ENCODE data around the gene MTHFD1L. TPM values are rescaled to one million over a fixed set of nuclear protein-coding genes. Genes with fewer than 3 reads are reported as not detected.

Gene MTHFD1L
- total RNA-seq, 2 donors from 2014 or later: 9.2 to 23.3 TPM

DNA sequence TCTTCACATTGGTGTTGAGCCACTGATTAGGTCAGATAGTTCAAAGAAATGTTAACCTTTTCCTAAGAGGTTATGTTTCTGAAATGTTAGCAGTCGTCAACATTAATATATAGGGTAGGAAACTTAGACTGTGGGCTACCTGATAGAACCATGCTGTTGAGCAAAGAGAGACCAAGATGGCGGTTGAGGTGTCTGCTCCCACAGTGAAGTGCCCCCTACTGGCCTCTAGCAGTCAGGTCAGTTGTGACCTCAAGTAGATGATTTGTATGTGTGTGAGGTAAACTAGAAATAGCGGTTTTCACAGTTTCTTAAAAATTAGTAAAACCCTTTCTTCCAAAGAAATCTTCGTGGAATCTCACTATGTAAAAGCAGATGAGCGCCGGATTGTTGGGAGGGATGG, 40.3 kb downstream of the MTHFD1L start:
- H3K9me3 ChIP-seq: no peaks in the 10 kb centered on the region
- intact Hi-C loops (cut with DNase I): no loop called here
- DNase-seq: no peak
- H3K4me3 ChIP-seq: no peak overlapping the region
- H3K27me3 ChIP-seq: no peaks in the 10 kb centered on the region
- no peak overlapping the region for H3K27ac ChIP-seq
- TF ChIP-seq, protein P1, sequence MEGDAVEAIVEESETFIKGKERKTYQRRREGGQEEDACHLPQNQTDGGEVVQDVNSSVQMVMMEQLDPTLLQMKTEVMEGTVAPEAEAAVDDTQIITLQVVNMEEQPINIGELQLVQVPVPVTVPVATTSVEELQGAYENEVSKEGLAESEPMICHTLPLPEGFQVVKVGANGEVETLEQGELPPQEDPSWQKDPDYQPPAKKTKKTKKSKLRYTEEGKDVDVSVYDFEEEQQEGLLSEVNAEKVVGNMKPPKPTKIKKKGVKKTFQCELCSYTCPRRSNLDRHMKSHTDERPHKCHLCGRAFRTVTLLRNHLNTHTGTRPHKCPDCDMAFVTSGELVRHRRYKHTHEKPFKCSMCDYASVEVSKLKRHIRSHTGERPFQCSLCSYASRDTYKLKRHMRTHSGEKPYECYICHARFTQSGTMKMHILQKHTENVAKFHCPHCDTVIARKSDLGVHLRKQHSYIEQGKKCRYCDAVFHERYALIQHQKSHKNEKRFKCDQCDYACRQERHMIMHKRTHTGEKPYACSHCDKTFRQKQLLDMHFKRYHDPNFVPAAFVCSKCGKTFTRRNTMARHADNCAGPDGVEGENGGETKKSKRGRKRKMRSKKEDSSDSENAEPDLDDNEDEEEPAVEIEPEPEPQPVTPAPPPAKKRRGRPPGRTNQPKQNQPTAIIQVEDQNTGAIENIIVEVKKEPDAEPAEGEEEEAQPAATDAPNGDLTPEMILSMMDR (IDR thresholded peaks at IDR 0.05): no peak
- H3K36me3 ChIP-seq: no peaks in the 10 kb centered on the region
- H3K9ac ChIP-seq (ENCODE audit: low read depth in 2 of 2, low read length in 2 of 2): no peak overlapping the region
- H3K4me1 ChIP-seq: no peaks in the 10 kb centered on the region

DNA sequence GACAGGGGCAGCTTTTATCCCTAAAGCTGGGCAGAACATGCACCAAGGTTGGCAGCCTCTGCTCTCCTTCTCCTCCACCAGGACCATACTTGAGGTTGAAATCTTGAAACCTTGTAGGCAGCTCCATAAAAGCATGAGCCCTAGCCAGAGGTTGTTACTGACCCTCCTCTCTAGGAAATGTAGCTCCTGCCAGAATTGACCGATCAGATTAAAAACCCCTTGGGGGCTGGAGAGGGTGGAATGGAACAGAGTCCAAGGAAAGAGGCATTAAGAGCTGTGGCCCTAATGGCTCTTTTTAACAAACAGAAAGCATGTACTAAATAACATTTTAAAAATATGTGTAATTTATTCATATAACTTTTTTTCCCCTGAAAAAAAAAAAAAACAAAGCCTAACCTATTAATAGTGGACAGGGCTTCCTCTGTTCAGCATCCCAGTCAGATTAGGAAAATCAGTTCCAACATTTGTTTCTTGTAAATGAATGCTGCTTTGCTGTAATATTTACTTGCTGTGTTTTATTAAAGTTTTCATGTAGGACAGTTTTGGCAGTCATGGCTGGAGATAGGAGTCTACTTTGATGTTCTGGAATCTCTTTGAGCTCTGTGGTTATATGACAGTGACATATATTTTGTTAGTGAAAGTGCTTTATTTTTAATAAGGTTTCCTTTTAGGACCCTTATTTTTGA, 41.3 kb downstream of the MTHFD1L start:
- DNase-seq: no peak
- Histone ChIP-seq H3K9ac (ENCODE audit: low read depth in 2 of 2, low read length in 2 of 2) (no peak overlapping the region), H3K4me3 (no peak overlapping the region), H3K9me3 (no peaks in the 10 kb centered on the region), H3K4me1 (no peaks in the 10 kb centered on the region), H3K36me3 (no peaks in the 10 kb centered on the region), H3K27ac (no peak overlapping the region), H3K27me3 (no peaks in the 10 kb centered on the region)
- TF ChIP-seq, protein P1 (IDR thresholded peaks at IDR 0.05): no peak
- intact Hi-C loops (cut with DNase I): no loop called here

DNA sequence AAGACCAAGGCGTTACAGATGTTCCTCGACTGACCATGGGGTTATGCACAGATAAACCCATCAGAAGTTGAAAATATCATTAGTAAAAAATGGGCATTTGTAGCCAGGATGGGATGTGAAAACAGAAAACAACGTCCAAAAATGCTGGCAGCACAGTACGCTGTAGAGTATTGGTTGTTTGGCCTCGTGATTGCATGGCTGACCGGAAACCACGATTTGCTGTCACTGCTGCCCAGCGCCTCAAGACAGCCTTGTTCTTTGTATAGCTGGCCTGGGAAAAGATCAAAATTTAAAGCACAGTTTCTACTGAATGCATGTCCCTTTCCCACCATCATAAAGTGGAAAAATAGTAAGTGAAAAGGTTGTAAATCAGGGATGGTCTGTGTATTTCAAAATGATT, 41.9 kb downstream of the MTHFD1L start:
- H3K27ac ChIP-seq: no peak overlapping the region
- H3K27me3 ChIP-seq: no peaks in the 10 kb centered on the region
- no peak overlapping the region for H3K4me3 ChIP-seq
- H3K36me3 ChIP-seq: no peaks in the 10 kb centered on the region
- no peak overlapping the region for H3K9ac ChIP-seq (ENCODE audit: low read depth in 2 of 2, low read length in 2 of 2)
- no peak for DNase-seq
- TF ChIP-seq, protein P1 (IDR thresholded peaks at IDR 0.05): no peak
- H3K9me3 ChIP-seq: no peaks in the 10 kb centered on the region
- H3K4me1 ChIP-seq: no peaks in the 10 kb centered on the region
- intact Hi-C loops (cut with DNase I): no loop called here

DNA sequence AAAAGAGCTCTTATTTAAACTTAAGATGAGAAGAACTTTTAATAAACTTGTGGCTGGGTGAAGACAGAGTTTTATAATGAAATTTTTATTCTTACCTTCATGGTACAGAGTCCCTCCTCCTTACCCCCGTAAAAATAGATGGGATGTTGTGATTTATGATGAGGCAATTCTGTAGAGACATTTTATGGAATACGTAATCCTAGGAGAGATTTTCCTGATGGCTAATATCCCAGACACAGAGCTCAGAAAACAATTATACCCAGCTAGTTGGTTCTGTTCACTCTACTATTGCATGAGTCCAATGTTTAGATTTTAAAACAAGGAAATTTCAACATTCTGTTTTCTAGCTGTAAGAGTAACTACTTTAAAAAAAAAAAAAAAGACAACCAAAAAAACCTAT, 43.4 kb downstream of the MTHFD1L start:
- H3K27ac ChIP-seq: no peak overlapping the region
- H3K9me3 ChIP-seq: no peaks in the 10 kb centered on the region
- no peaks in the 10 kb centered on the region for H3K4me1 ChIP-seq
- DNase-seq: no peak
- H3K4me3 ChIP-seq: no peak overlapping the region
- H3K9ac ChIP-seq (ENCODE audit: low read depth in 2 of 2, low read length in 2 of 2): no peak overlapping the region
- no peaks in the 10 kb centered on the region for H3K36me3 ChIP-seq
- TF ChIP-seq, protein P1 (IDR thresholded peaks at IDR 0.05): no peak
- intact Hi-C loops (cut with DNase I): no loop called here
- H3K27me3 ChIP-seq: no peaks in the 10 kb centered on the region

DNA sequence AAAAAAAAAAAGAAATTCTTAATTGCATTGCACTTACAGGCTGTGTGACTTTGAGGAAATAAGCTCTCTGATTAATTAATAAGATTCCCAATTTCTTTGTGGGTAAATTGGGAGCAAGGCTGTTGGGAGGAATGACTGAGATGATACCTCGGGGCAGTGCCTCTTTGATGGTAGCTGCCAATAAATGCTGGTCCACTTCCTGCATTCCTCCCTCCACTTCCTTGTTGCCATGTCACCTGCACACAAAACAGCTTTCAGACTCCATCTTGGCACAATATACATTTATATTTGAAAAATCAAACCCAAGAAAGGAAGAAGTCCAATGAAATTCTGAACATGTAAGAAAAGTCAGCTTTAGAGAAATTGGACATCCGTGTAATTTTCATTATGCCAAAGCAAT, 45.1 kb downstream of the MTHFD1L start:
- no peaks in the 10 kb centered on the region for H3K4me1 ChIP-seq
- no peak overlapping the region for H3K4me3 ChIP-seq
- DNase-seq: no peak
- TF ChIP-seq, protein P1 (IDR thresholded peaks at IDR 0.05): no peak
- no peak overlapping the region for H3K27ac ChIP-seq
- no peaks in the 10 kb centered on the region for H3K36me3 ChIP-seq
- no peaks in the 10 kb centered on the region for H3K27me3 ChIP-seq
- intact Hi-C loops (cut with DNase I): no loop called here
- no peaks in the 10 kb centered on the region for H3K9me3 ChIP-seq
- no peak overlapping the region for H3K9ac ChIP-seq (ENCODE audit: low read depth in 2 of 2, low read length in 2 of 2)

Measured in colonic mucosa (tissue), 4 donors.